ENCODE results near the gene GRHL3. TPM values are rescaled to one million over a fixed set of nuclear protein-coding genes. Genes with fewer than 3 reads are reported as not detected.

The GRHL3 gene
- total RNA-seq, 1 donor from 2014 or later = 17.1 TPM

DNA sequence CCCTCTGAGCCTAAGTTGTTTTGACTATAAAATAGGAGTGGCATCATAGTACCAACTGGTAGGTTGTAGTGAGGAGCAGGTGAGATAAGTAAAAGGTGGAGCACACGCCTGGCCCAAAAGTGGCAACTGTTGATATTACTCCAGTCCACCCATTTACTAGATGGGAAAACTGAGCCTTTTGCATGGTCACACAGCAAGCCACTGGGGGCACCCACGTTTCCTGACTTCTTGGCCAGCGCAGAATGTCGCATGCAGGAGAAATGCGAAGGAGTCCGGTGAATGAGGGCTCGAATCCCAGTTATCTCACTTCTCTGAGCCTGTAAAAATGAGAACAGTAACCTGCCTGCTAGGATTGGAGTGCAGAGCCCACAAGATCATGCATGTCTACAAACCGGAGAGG is 20.8 kb downstream of the GRHL3 start:
- Mint-ChIP-seq H3K27ac (peak overlapping the region; percentile 87), H3K27me3 (ENCODE audit: low read depth) (no peaks in the 10 kb centered on the region), H3K4me3 (no peak overlapping the region), H3K9me3 (no peaks in the 10 kb centered on the region), H3K4me1 (peaks cover 24% of the 10 kb centered on the region), H3K36me3 (no peaks in the 10 kb centered on the region)
- TF ChIP-seq, protein P1, sequence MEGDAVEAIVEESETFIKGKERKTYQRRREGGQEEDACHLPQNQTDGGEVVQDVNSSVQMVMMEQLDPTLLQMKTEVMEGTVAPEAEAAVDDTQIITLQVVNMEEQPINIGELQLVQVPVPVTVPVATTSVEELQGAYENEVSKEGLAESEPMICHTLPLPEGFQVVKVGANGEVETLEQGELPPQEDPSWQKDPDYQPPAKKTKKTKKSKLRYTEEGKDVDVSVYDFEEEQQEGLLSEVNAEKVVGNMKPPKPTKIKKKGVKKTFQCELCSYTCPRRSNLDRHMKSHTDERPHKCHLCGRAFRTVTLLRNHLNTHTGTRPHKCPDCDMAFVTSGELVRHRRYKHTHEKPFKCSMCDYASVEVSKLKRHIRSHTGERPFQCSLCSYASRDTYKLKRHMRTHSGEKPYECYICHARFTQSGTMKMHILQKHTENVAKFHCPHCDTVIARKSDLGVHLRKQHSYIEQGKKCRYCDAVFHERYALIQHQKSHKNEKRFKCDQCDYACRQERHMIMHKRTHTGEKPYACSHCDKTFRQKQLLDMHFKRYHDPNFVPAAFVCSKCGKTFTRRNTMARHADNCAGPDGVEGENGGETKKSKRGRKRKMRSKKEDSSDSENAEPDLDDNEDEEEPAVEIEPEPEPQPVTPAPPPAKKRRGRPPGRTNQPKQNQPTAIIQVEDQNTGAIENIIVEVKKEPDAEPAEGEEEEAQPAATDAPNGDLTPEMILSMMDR (IDR thresholded peaks at IDR 0.05; ENCODE audit: unreplicated experiment) = no peak
- DNase-seq (ENCODE audit: low spot score in 2 of 2, unreplicated experiment in 2 of 2) = no peak

DNA sequence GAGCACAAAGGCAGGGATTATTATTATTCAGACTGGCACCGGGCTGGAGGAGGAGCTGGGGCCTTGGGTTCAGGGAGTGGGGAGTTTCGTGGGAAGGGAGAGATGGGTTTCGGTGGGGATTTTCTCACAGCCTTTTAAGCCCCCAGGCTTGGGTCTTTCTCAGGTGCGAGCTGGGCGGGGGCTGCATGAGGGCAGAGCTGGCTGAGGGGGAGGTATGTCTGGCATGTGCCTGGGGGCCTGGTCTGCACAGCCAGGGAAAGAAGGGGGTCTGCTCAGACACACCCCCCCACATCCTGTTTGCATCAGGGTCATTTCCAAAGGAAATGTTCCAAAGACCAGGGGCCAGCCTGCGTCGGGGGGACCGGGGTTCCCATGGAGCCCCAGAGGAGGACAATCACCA is 21.6 kb downstream of the GRHL3 start:
- Mint-ChIP-seq H3K27ac (peak overlapping the region; percentile 87), H3K27me3 (ENCODE audit: low read depth) (no peaks in the 10 kb centered on the region), H3K4me3 (no peak overlapping the region), H3K4me1 (peaks cover 24% of the 10 kb centered on the region), H3K9me3 (no peaks in the 10 kb centered on the region), H3K36me3 (no peaks in the 10 kb centered on the region)
- TF ChIP-seq, protein P1 (IDR thresholded peaks at IDR 0.05; ENCODE audit: unreplicated experiment) = no peak
- no peak for DNase-seq (ENCODE audit: low spot score in 2 of 2, unreplicated experiment in 2 of 2)

DNA sequence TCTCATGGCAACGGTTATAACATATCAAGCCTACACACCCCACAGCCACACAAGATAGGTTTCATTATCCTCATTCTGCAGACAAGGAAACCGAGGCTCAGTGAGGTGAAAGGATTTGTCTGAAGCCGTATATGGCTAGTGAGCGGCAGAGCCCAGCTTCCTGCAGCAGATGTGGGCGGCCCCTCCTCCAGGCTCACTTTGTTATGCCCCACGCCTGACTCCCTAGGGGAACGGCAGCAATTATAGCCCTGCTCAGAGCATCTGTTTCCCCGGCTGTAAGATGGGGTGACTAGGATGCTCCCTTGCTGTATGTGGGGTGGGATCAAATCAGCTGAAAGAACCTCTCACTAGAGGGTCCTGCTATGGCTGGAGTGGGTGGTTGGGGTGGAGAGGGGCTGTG is 22.1 kb downstream of the GRHL3 start:
- Mint-ChIP-seq H3K9me3 (no peaks in the 10 kb centered on the region), H3K36me3 (no peaks in the 10 kb centered on the region), H3K27ac (no peak overlapping the region), H3K27me3 (ENCODE audit: low read depth) (no peaks in the 10 kb centered on the region), H3K4me3 (no peak overlapping the region), H3K4me1 (peaks cover 23% of the 10 kb centered on the region)
- DNase-seq (ENCODE audit: low spot score in 2 of 2, unreplicated experiment in 2 of 2) = no peak
- TF ChIP-seq, protein P1 (IDR thresholded peaks at IDR 0.05; ENCODE audit: unreplicated experiment) = no peak

DNA sequence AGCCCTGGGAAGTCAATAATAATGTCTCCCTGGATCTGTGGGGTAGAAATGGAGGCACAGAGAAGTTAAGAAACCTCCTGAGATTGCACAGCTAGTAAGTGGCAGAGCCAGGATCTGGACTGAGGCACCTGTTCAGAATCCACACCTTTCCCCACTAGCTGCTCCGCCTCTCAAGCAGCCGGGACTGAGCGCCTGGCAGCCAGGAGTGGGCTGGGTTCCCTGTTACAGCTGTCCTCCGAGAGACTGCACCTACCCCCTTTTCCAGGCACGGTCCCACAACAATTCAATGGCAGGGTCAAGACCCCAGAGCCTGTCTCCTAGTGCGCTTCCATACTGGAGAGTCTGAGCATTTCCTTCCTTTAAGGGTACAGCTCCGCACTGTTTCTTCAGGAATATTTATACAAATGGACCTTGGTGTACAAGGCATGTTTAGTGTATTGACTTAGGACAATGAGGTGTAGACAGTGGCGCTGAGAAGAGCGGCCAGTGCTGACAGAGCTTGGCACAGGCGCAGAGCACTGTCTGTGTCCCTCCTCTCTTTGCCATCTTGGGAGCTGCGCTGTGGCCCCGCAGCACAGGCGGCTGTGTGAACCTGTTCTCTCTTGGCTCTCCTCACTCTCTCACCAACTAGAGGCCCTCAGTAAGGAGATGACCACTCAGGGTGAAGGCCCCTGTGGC is 24.4 kb downstream of the GRHL3 start:
- no peak overlapping the region for H3K4me3 Mint-ChIP-seq
- H3K9me3 Mint-ChIP-seq = no peaks in the 10 kb centered on the region
- no peaks in the 10 kb centered on the region for H3K36me3 Mint-ChIP-seq
- TF ChIP-seq, protein P1 (IDR thresholded peaks at IDR 0.05; ENCODE audit: unreplicated experiment) = no peak
- H3K4me1 Mint-ChIP-seq = peaks cover 41% of the 10 kb centered on the region
- no peak for DNase-seq (ENCODE audit: low spot score in 2 of 2, unreplicated experiment in 2 of 2)
- H3K27ac Mint-ChIP-seq = no peak overlapping the region
- H3K27me3 Mint-ChIP-seq (ENCODE audit: low read depth) = no peaks in the 10 kb centered on the region

DNA sequence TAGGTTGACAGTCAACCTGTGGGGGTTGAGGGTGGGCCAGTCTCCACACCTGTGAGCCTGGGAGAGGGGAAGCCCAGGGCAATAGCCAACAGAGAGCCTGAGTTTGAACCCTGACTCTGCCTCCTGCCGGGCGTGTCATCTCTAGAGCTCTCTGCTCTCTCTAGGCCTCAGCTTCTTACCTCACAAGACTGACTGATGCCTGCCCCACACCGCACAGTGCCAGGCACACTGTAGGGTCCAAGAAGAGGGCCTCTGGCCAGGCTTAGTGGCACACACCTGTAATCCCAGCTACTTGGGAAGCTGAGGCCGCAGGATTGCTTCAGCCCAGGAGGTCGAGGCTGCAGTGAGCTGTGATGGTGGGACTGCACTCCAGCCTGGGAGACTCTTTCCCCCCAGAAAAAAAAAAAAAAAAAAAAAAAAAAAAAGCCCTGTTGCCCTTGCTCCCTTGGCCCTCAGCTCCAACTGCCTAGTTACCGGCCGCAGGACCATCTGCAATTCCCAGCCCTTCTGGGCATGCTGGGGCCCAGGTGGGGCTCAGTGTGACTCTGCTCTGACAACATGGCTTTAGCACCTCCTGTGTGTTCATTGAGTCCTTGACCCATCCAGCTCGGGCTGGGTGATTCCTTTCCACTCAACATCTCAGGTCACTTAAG is 25.1 kb downstream of the GRHL3 start:
- no peak for DNase-seq (ENCODE audit: low spot score in 2 of 2, unreplicated experiment in 2 of 2)
- Mint-ChIP-seq H3K9me3 (no peaks in the 10 kb centered on the region), H3K4me3 (no peak overlapping the region), H3K36me3 (no peaks in the 10 kb centered on the region), H3K4me1 (peaks cover 44% of the 10 kb centered on the region), H3K27ac (no peak overlapping the region), H3K27me3 (ENCODE audit: low read depth) (no peaks in the 10 kb centered on the region)
- TF ChIP-seq, protein P1 (IDR thresholded peaks at IDR 0.05; ENCODE audit: unreplicated experiment) = no peak
